ENCODE results near the gene HIKESHI. TPM values are rescaled to one million over a fixed set of nuclear protein-coding genes. Genes with fewer than 3 reads are reported as not detected.
A peak's percentile ranks its signal among the peaks of the same experiment; 100 is the strongest.
"Not testable (repeated sequence)": the region's sequence is repeated elsewhere in the genome, so short reads cannot be mapped to it uniquely, and the experiment has no call there.

HIKESHI gene
- total RNA-seq, 4 donors from 2014 or later: 2.2 to 18.7 (median 14.8) TPM

GRCh38 chr11:86288776-86289507 lies 13.1 kb upstream of the HIKESHI start:
- DNase-seq: no peak
- Histone ChIP-seq H3K27me3 (no peaks in the 10 kb centered on the region), H3K36me3 (no peaks in the 10 kb centered on the region), H3K27ac (no peak overlapping the region), H3K9me3 (no peaks in the 10 kb centered on the region), H3K4me1 (no peaks in the 10 kb centered on the region), H3K4me3 (no peak overlapping the region)
- in situ Hi-C loops (cut with MboI; ENCODE audit: low pct_ligation_motif_present in 1 of 4, low pct_unique_long_range_greater_than_20kb in 1 of 4, low sequenced_read_pairs in 3 of 4): no loop called here
- intact Hi-C loops (cut with DNase I; ENCODE audit: low total_unique reads): no loop called here
- TF ChIP-seq POLR2A (IDR thresholded peaks at IDR 0.05) (no peak), EP300 (IDR thresholded peaks at IDR 0.05; ENCODE audit: low read depth) (no peak), CTCF (IDR thresholded peaks at IDR 0.05) (no peak), POLR2AphosphoS5 (IDR thresholded peaks at IDR 0.05) (no peak)
- 55 to 70% methylated on average over 5 to 7 of the region's 7 CpGs for WGBS, 2 donors (ENCODE audit: low coverage in 1 of 2)

GRCh38 chr11:86289508-86290280 lies 12.3 kb upstream of the HIKESHI start:
- H3K4me3 ChIP-seq; H3K4me1 ChIP-seq; intact Hi-C loops (cut with DNase I; ENCODE audit: low total_unique reads); H3K36me3 ChIP-seq; H3K27ac ChIP-seq; H3K9me3 ChIP-seq; DNase-seq; H3K27me3 ChIP-seq: not testable (repeated sequence)
- 70 to 88% methylated on average over 9 of the region's 9 CpGs for WGBS, 2 donors (ENCODE audit: low coverage in 1 of 2)
- in situ Hi-C loops (cut with MboI; ENCODE audit: low pct_ligation_motif_present in 1 of 4, low pct_unique_long_range_greater_than_20kb in 1 of 4, low sequenced_read_pairs in 3 of 4): loop anchor here in 1 of 4 donors (10.0 kb wide), 1 partner anchor 255 kb away; no protein-coding TSS in a partner anchor

- intact Hi-C loops (cut with DNase I; ENCODE audit: low total_unique reads) (no loop called here), in situ Hi-C loops (cut with MboI; ENCODE audit: low pct_ligation_motif_present in 1 of 4, low pct_unique_long_range_greater_than_20kb in 1 of 4, low sequenced_read_pairs in 3 of 4) (loop anchor here in 1 of 4 donors (10.0 kb wide), 1 partner anchor 257 kb away; no protein-coding TSS in a partner anchor)
- no peak overlapping the region for H3K27ac ChIP-seq
- no peak for TF ChIP-seq EP300 (IDR thresholded peaks at IDR 0.05; ENCODE audit: low read depth)
- no peak for TF ChIP-seq POLR2AphosphoS5 (IDR thresholded peaks at IDR 0.05)
- TF ChIP-seq POLR2A (IDR thresholded peaks at IDR 0.05): no peak
- peak; percentile 47 to 70 (median 63) for TF ChIP-seq CTCF (IDR thresholded peaks at IDR 0.05)
- no peaks in the 10 kb centered on the region for H3K36me3 ChIP-seq
- no peaks in the 10 kb centered on the region for H3K4me1 ChIP-seq
- 20 to 36% methylated on average over 1 to 3 of the region's 3 CpGs for WGBS, 2 donors (ENCODE audit: low coverage in 1 of 2)
- DNase-seq: peak; percentile 25
- no peaks in the 10 kb centered on the region for H3K9me3 ChIP-seq
- no peak overlapping the region for H3K4me3 ChIP-seq
- H3K27me3 ChIP-seq: no peaks in the 10 kb centered on the region
Measured at GRCh38 chr11:86291466-86292262, 10.4 kb upstream of the HIKESHI start.

GRCh38 chr11:86292912-86293616 lies 9.0 kb upstream of the HIKESHI start:
- Histone ChIP-seq H3K27ac (no peak overlapping the region), H3K27me3 (no peaks in the 10 kb centered on the region), H3K4me1 (no peaks in the 10 kb centered on the region), H3K9me3 (no peaks in the 10 kb centered on the region), H3K36me3 (no peaks in the 10 kb centered on the region), H3K4me3 (no peak overlapping the region)
- in situ Hi-C loops (cut with MboI; ENCODE audit: low pct_ligation_motif_present in 1 of 4, low pct_unique_long_range_greater_than_20kb in 1 of 4, low sequenced_read_pairs in 3 of 4) (loop anchor here in 1 of 4 donors (10.0 kb wide), 1 partner anchor 258 kb away; no protein-coding TSS in a partner anchor), intact Hi-C loops (cut with DNase I; ENCODE audit: low total_unique reads) (no loop called here)
- WGBS, 2 donors (ENCODE audit: low coverage in 1 of 2): 69 to 84% methylated on average over 5 to 6 of the region's 6 CpGs
- DNase-seq: no peak
- TF ChIP-seq POLR2AphosphoS5 (IDR thresholded peaks at IDR 0.05) (no peak), EP300 (IDR thresholded peaks at IDR 0.05; ENCODE audit: low read depth) (no peak), CTCF (IDR thresholded peaks at IDR 0.05) (no peak), POLR2A (IDR thresholded peaks at IDR 0.05) (no peak)

Measured in transverse colon (tissue), 4 donors.